Right forelimb (tissue), 1 donor: ENCODE measurements around the gene PDCD6IP.
"Not testable (repeated sequence)": the region's sequence is repeated elsewhere in the genome, so short reads cannot be mapped to it uniquely, and the experiment has no call there.

Source experiments
- DNase-seq: peaks from one replicate; pipeline ENCODE4 v3.0.0-alpha.2; 2018

PDCD6IP gene

DNA sequence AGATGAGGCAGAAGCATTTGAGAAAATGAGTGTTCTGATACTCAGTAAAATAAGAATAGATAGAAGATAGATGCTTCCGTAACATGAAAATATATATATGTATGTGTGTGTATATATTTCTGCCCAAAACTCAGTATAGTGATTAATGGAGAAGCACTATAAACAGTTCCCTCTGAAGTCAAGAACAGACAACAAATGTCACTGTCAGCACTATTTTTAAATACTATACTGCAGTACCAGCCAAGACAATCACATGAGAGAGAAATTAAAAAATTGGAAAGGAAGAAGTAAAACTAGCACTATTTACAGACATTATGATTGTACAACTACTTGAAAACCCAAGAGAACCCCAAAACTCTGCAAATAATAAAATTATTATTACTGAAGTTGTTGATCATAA, 59.3 kb downstream of the PDCD6IP start:
- not testable (repeated sequence) for DNase-seq

GRCh38 chr3:33858131-33858530, 59.7 kb downstream of the PDCD6IP start:
- DNase-seq: no peak

DNA sequence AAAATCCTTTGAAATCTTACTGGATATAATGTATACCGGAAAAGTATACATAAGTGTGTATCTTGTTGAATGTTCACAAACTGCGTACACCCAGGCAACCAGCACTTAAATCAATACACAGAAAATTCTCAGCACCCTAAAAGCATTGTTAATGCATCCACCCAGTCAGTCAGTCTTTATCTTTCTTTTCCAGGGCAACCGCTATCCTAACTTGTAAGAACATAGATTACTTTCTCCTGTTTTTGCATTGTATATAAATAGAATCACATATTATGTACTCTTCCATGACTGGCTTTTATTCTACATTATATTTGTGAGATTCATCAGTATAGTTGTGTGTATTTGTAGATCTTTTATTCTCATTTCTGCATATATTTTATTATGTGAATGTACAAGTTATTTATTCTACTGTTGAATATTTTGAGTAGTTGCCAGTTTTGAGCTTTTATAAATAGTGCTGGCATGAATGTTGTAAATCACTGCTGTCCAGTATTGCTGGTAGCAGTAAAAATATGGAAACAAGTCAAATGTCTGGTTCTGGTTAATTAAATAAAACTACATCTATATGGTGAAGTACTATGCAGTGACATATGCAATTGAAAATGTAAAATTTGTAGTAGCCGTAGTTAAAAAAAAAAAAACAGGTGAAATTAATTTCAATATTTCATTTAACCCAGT, 62.1 kb downstream of the PDCD6IP start:
- DNase-seq: no peak

DNA sequence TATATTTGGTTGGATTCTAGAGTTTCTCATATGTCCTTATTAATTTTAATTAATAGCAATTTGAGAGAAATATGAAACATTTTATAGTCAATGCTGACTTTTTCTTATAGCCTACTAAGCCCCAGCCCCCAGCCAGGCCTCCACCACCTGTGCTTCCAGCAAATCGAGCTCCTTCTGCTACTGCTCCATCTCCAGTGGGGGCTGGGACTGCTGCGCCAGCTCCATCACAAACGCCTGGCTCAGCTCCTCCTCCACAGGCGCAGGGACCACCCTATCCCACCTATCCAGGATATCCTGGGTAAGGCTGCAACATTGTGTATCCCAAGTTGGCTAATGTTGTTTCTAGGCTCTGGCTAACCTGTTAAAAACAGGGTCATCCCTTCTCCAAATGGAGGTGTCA, 66.7 kb downstream of the PDCD6IP start:
- no peak for DNase-seq

- DNase-seq: no peak
Measured at GRCh38 chr3:33868309-33868708, 69.9 kb downstream of the PDCD6IP start.

- DNase-seq: no peak
Measured at GRCh38 chr3:33869977-33870376, 71.5 kb downstream of the PDCD6IP start.

DNA sequence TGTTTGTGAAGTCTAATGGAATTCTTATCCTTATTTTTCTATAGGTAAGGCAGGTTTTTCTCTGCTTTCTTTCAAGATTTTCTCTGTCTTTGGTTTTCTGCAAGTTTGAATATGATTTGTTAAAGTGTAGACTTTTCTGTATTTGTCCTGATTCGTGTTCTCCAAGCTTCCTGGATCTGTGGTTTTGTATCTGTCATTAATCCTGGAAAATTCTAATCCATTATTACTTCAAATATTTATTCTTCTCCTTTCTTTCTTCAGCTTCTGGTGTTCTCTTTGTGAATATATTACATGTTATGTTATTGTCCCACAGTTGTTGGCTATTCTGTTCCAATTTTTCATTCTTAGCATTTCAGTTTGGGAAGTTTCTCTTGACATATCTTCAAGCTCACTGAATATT, 76.4 kb downstream of the PDCD6IP start:
- DNase-seq: no peak

DNA sequence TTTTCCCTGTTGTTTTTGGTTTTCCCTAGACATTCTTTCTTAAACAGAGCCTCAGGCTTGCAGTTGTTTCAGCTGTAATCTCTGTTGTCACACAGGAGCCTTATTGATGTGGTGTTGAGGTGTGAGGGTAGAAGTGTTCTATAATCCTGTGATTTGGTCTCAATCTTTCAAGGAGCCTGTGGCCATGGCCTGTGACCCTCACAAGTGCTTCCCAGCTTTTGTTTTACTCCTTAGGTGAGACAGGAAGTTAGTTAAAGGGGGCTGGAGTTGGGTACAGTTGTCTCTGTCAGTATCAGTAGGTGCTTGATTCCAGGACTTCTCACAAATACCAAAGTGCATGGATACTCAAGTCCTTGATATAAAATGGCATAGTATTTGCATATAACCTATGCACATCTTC, 77.2 kb downstream of the PDCD6IP start:
- DNase-seq: no peak

GRCh38 chr3:33877187-33877586, 78.8 kb downstream of the PDCD6IP start:
- DNase-seq: no peak

GRCh38 chr3:33879540-33879939, 81.1 kb downstream of the PDCD6IP start:
- no peak for DNase-seq

DNA sequence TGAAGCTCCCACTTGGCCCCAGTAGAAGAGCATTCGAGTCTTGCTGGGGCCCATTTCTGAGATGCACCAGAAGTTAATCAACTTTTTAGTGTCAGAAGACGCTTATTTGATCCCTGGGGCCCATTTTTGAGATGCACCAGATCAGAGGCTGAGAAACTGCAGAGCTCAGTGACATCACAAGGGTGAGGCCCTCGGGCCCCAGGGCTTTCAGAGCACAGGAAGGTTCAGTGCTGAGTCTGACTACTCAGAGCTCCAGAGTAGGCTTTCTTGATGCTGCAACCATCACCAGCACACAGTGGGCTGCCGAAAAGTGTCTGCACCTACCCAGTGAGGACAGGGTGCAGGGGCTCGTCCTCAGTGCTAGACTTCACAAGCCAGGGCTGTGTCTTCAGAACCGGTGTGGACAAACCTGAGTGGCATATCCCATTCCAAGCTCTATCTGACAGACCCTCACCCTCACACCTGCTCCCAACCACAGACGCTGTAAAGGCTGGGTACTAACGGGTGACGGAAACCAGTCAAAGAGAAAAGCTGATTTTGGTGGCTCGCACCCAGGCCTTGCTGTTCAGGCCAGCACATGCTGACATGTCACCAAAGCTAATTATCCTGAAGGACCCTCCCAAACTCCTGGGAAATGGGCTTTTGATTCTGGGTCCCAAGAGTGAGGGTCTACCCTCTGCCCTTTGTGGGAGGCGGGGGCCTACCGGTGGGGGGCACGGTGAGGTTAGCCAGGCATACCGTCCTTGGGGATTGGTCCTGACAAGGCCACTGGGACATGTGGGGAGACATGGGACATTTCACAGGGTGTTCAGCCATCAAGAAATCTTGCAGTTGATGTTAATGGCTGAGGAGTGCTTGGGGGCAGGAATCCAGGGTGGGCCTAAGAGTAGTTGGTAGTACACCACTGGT, 83.0 kb downstream of the PDCD6IP start:
- no peak for DNase-seq

- no peak for DNase-seq
Measured at GRCh38 chr3:33882296-33882695, 83.9 kb downstream of the PDCD6IP start.

DNA sequence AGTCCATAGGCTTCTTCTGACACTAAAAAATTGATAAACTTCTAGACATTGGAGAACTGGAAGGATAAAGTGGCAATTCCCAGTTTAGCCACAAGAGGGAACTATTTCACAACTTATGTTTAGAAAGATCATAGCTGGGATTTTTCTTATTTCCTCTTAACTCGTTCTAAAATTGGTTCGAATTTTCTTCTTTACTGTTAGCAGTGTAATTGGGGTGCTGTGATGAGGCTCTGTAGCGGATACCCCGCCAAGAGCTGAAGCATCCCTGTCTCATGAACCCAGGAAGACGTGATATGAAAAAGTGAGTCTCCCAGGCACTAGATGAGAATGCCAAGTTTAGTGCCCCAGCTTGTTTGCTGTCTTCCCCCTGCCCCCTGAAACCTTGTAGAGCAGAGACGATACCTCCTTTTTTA, 85.1 kb downstream of the PDCD6IP start:
- peak; percentile 55 for DNase-seq

DNA sequence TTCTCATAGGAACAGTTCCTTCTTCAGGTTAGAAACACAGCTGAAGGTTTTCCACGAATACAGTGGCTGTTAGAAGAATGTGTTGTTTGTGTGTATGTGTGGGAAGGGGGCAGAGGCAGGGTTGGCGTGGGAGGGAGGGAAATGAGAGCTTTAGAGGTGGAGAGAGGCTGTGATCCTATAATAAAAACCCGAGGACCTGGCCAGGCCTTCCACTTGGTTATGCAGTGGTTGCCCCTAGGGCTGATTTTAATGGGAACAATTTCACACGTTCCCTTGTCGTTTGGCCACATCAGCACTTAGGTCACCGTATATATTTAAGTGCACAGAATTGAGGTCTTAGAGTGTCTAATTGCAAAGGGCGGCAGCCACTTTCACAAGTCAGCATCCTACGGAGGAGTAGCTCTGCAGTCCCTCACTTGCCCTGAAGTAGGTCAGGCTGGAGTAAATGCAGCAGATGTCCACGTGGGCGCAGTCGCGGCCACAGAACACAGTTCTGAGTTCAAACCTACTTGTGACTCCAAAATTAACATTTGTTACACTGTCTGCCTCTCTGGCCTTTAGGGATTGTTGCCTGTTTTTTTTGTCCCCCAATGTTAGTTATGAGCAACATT, 85.6 kb downstream of the PDCD6IP start:
- DNase-seq: no peak

GRCh38 chr3:33884701-33885100, 86.3 kb downstream of the PDCD6IP start:
- no peak for DNase-seq

GRCh38 chr3:33885496-33885895, 87.1 kb downstream of the PDCD6IP start:
- DNase-seq: no peak

DNA sequence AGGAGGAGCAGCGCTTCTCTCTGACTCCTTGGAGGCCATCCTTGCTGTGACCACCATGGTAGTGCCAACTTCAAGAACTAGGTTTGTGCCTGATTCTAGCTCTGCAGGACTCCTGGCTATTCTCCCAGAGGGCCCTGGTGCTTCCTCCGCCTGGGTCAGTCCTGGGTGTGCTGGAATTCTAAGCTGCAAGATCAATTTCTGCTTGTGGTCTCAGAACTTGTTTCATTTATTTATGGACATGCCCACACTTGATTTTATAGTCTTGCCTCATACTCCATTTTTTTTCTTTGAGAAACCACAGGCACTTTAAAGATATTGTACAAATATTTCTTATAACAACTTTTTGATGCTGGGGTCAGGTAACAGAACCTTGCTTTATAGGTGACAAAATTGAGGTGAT, 87.6 kb downstream of the PDCD6IP start:
- DNase-seq: no peak

DNA sequence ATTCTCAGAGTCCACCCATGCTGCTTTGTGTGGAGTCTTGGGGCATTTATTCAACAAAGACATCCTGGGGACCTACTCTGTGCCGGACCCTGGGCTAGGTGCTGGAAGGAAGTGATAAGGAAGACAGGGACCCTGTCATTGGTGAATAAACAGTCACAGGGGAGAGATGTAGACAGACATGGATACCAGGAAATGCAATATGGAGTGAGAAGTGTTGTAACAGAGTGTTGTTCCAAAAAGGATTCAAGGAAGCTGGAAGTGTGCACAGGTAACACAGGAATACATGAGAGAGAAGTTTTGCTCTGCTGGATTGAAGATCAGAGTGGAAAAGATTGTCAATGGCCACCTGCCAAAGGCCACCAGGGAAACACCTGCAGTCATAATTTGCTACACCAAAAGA, 89.0 kb downstream of the PDCD6IP start:
- no peak for DNase-seq

GRCh38 chr3:33889394-33890039, 91.1 kb downstream of the PDCD6IP start:
- DNase-seq: no peak

GRCh38 chr3:33892655-33893054, 94.2 kb downstream of the PDCD6IP start:
- DNase-seq: no peak

DNA sequence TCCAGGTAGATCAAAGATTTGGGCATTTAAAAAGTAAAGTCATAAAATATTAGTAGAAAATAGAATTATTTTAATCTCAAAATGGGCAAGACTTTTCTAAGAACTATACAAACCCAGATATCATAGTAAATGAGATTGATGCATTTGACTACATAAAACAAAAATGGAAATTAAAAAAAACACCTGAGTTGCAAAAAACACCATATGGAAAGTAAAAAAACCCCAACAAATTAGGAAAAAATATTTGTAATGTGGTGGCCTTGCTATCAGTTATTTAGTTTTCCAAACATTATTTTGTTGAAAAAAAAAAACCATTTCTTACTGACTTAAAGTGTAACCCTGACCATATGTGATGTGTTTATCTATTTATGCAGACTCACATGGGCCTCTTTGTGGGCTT, 97.2 kb downstream of the PDCD6IP start:
- DNase-seq: no peak

DNA sequence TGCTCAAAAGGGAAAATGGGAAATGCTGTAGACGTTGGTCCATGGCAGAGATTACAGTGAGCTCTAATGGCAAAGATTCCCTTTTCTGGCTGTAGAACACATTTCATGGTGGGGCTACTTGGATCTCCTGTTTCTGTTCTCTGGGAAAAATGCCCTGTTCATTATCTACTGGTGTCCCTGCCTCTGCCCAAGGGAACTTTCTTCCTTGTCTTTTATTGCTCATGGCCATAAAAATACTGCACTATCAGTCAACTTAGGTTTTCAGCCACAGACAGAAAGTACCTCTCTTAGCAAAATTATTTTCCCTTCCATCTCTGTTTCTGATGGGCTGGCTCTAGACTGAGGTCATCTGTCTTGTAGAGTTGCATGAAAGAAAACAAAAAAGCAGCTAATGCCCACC, 98.9 kb downstream of the PDCD6IP start:
- no peak for DNase-seq

DNA sequence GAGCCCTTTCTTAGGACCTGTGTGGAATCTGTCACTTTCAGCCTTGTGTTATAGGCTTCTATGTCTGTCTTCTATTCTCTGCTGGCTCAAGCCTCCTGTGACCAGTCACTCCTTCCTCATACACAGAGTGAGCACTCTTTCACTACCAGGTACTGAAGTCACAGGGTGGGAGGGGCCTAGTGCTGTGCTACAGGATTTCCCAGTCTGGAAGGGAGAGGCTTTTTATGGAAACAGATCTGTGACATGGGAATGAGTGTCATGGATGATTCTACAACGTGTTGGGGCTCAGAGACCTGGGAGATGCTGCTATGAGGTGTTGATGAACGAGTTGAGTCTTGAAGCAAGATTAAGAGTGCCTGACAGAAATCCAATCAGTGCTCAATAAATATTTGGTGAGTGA, 100.5 kb downstream of the PDCD6IP start:
- DNase-seq: no peak

GRCh38 chr3:33900440-33900808, 102.0 kb downstream of the PDCD6IP start:
- DNase-seq: no peak
